PC-3 (cell line): ENCODE results near the gene TAOK2. TPM values are rescaled to one million over a fixed set of nuclear protein-coding genes. Genes with fewer than 3 reads are reported as not detected.

ENCODE experiments used
- ATAC-seq: fragments of 200-7000 bp; cut with Tn5 transposase; 2 replicates; pipeline ENCODE4 v1.9.1; 2020; ENCODE audit warnings: mild to moderate bottlenecking, moderate library complexity
- BruUV-seq: library from RNA; stranded (reverse); fragments of 400-500 nt; replicated peaks from 2 replicates; lab custom pipeline; 2021; lab: Mats Ljungman, UMichigan
- CTCF ChIA-PET: fragments of 300-600 bp; sonication (Branson Sonifier 250); formaldehyde crosslinking; loops from one replicate; lab custom pipeline; 2022; ENCODE audit warnings: antibody characterized with exemption; lab: Charles Lee
- POLR2A ChIA-PET: fragments of 300-600 bp; sonication (Branson Sonifier 250); formaldehyde crosslinking; loops from one replicate; lab custom pipeline; 2022; ENCODE audit warnings: antibody characterized with exemption; ENCODE audit not compliant: unreplicated experiment; lab: Charles Lee
- DNase-seq: peaks from one replicate; pipeline ENCODE4 v3.0.0-alpha.2; 2015
- H2AFZ ChIP-seq: fragments of 300-600 bp; sonication (generic); 2 replicates; pipeline ENCODE4 v1.6.0; 2016; ENCODE audit warnings: antibody characterized with exemption, low read length
- H3F3A ChIP-seq: fragments of 300-600 bp; sonication (generic); one replicate; pipeline ENCODE4 v1.6.0; 2017; ENCODE audit warnings: antibody characterized with exemption, low read length, control low read depth, mild to moderate bottlenecking; ENCODE audit not compliant: unreplicated experiment
- H3K27ac ChIP-seq: fragments of 300-600 bp; sonication (generic); 2 replicates; pipeline ENCODE4 v1.5.1; 2016; ENCODE audit warnings: mild to moderate bottlenecking, low read length
- H3K27me3 ChIP-seq: fragments of 300-600 bp; sonication (generic); 2 replicates; pipeline ENCODE4 v1.6.1; 2016; ENCODE audit warnings: low read length, mixed read lengths
- H3K36me3 ChIP-seq: fragments of 300-600 bp; sonication (generic); 2 replicates; pipeline ENCODE4 v1.6.1; 2016; ENCODE audit warnings: low read depth, mixed run types, low read length, mixed read lengths
- H3K4me1 ChIP-seq: fragments of 300-600 bp; sonication (generic); 2 replicates; pipeline ENCODE4 v1.5.1; 2016; ENCODE audit warnings: low read length; ENCODE audit not compliant: insufficient read depth
- H3K4me2 ChIP-seq: fragments of 300-600 bp; sonication (generic); 2 replicates; pipeline ENCODE4 v1.6.0; 2016; ENCODE audit warnings: low read length
- H3K4me3 ChIP-seq: fragments of 300-600 bp; sonication (generic); 2 replicates; pipeline ENCODE4 v1.5.1; 2016; ENCODE audit warnings: mild to moderate bottlenecking, low read length, mixed read lengths
- H3K79me2 ChIP-seq: fragments of 300-600 bp; sonication (generic); 2 replicates; pipeline ENCODE4 v1.6.1; 2017; ENCODE audit warnings: low read length, mixed read lengths
- H3K9ac ChIP-seq: fragments of 300-600 bp; sonication (generic); 2 replicates; pipeline ENCODE4 v1.6.0; 2016; ENCODE audit warnings: mild to moderate bottlenecking, low read length
- H3K9me2 ChIP-seq: fragments of 300-600 bp; sonication (generic); replicated peaks from 2 replicates; pipeline ENCODE4 v1.6.1; 2016; ENCODE audit warnings: mixed run types, low read length, mixed read lengths
- H3K9me3 ChIP-seq: fragments of 300-600 bp; sonication (generic); 2 replicates; pipeline ENCODE4 v1.6.1; 2016; ENCODE audit warnings: low read length, mixed read lengths
- H4K20me1 ChIP-seq: fragments of 300-600 bp; sonication (generic); 2 replicates; pipeline ENCODE4 v1.6.1; 2016; ENCODE audit warnings: low read length, mixed read lengths
- CTCF ChIP-seq: fragments of 300-600 bp; sonication (generic); conservative IDR thresholded peaks from 2 replicates; pipeline ENCODE4 v1.5.1; 2017; ENCODE audit warnings: antibody characterized with exemption, low read depth, mild to moderate bottlenecking, low read length
- EZH2 ChIP-seq: fragments of 300-600 bp; sonication (generic); IDR thresholded peaks from one replicate; pipeline ENCODE4 v1.6.1; 2017; ENCODE audit warnings: antibody characterized with exemption, mild to moderate bottlenecking, low read length; ENCODE audit not compliant: unreplicated experiment
- EZH2phosphoT487 ChIP-seq: fragments of 300-600 bp; sonication (generic); IDR thresholded peaks from 2 replicates; pipeline ENCODE4 v1.6.1; 2018; ENCODE audit warnings: mild to moderate bottlenecking, antibody characterized with exemption, low read length, borderline replicate concordance
- intact Hi-C: fragments of 100-400 bp; cut with micrococcal nuclease; formaldehyde crosslinking; loops from 2 replicates; pipeline ENCODE4 v1.9.0; 2023
- total RNA-seq: library from RNA; depleted of rRNA; stranded (reverse); fragments of >200 nt; gene quantifications from 2 replicates; pipeline ENCODE4 v1.2.3, GENCODE V29; 2014

The TAOK2 gene
- total RNA-seq, 1 experiment from 2014 or later, result 34.1 TPM

GRCh38 chr16:29975811-29976511 is 2.3 kb downstream of the TAOK2 start:
- no peaks in the 10 kb centered on the region for H3K27me3 ChIP-seq
- H3K4me3 ChIP-seq, result peak overlapping the region; percentile 98
- no TSS peak for BruUV-seq
- no peaks in the 10 kb centered on the region for H3F3A ChIP-seq
- H2AFZ ChIP-seq, result no peak overlapping the region
- no peak for ATAC-seq
- H4K20me1 ChIP-seq, result peaks cover 26% of the 10 kb centered on the region
- peak overlapping the region; percentile 93; the same call in 1 of the 2 replicates for H3K9ac ChIP-seq
- H3K27ac ChIP-seq, result no peak overlapping the region
- H3K4me1 ChIP-seq, result peaks cover 22% of the 10 kb centered on the region
- TF ChIP-seq EZH2, result no peak
- TF ChIP-seq CTCF, result no peak
- TF ChIP-seq EZH2phosphoT487, result no peak
- intact Hi-C loops, result no loop called here
- H3K79me2 ChIP-seq, result peaks cover 47% of the 10 kb centered on the region
- DNase-seq, result peak; percentile 1
- H3K9me2 ChIP-seq, result no peaks in the 10 kb centered on the region
- H3K36me3 ChIP-seq, result peaks cover 30% of the 10 kb centered on the region
- no peaks in the 10 kb centered on the region for H3K9me3 ChIP-seq
- POLR2A ChIA-PET, result interaction anchor here (1.1 kb wide), 1 partner anchor 50 kb away, joined by 3 read pairs; the partner anchor contains the start of gene KCTD13
- peak overlapping the region; percentile 98 for H3K4me2 ChIP-seq
- CTCF ChIA-PET, result interaction anchor here (0.6 kb wide), 1 partner anchor 29 kb away, joined by 3 read pairs; no protein-coding TSS in a partner anchor

DNA sequence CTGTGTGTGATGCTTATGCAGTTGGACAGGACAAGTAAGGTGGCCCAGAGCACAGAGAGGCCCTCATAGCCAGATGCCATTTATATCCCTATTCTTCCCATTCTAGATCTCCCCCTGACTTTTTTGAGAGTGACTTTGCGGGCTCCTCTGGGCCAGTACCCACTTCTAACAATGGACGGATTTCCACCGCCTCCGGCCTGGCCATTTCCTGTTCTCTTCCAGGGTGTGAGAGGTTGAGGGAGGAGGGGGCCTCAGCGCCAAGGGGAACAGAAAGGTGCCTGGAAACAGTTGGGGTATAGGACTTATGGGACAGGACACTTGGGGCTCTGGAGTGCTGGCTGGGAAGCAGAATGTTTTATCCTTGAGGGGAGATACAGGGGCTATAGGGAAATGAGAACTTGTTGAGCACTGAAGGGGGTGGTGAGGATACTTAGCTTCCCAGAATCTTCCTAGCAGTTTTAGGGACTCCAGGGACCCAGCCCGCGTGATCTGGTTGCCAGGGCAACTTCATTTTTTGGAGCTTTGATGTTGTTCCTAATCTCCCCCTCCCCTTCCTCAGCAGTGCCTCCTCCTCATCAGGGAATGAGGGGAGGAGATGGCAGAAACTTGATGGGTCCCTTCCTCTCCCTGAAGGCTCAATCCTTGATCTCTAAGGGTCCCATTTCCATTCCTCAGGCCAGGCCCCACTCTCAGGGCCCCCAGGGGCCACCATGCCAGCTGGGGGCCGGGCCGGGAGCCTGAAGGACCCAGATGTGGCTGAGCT is 3.6 kb downstream of the TAOK2 start:
- H3K27me3 ChIP-seq, result no peaks in the 10 kb centered on the region
- no peaks in the 10 kb centered on the region for H3K9me3 ChIP-seq
- H3K9me2 ChIP-seq, result no peaks in the 10 kb centered on the region
- peaks cover 22% of the 10 kb centered on the region for H3K4me1 ChIP-seq
- no peaks in the 10 kb centered on the region for H3F3A ChIP-seq
- H3K27ac ChIP-seq, result no peak overlapping the region
- H3K4me3 ChIP-seq, result peak overlapping the region; percentile 98; the same call in 1 of the 2 replicates
- ATAC-seq (no peak), DNase-seq (no peak)
- no peak overlapping the region for H2AFZ ChIP-seq
- intact Hi-C loops, result no loop called here
- no peak for TF ChIP-seq EZH2phosphoT487
- TF ChIP-seq EZH2, result no peak
- TF ChIP-seq CTCF, result no peak
- BruUV-seq, result no TSS peak
- peak overlapping the region; percentile 98 for H3K4me2 ChIP-seq
- no peak overlapping the region for H3K9ac ChIP-seq
- H4K20me1 ChIP-seq, result peaks cover 26% of the 10 kb centered on the region
- peaks cover 37% of the 10 kb centered on the region for H3K36me3 ChIP-seq
- ChIA-PET CTCF (no interaction called here), POLR2A (no interaction called here)
- peaks cover 47% of the 10 kb centered on the region for H3K79me2 ChIP-seq
